GM19043 (cell line): ENCODE measurements around the gene ACOX3.
"Not testable (repeated sequence)": the region's sequence is repeated elsewhere in the genome, so short reads cannot be mapped to it uniquely, and the experiment has no call there.

Source experiments
- ATAC-seq: cut with Tn5 transposase; IDR thresholded peaks from one replicate; pipeline ENCODE4 v1.9.1; 2021; ENCODE audit warnings: low read depth; ENCODE audit not compliant: unreplicated experiment

ACOX3 gene

GRCh38 chr4:8440492-8441311 is at the start of gene ACOX3, which contains the start of gene TRMT44:
TSS of gene ACOX3 (minus strand) at chr4:8440723. CDS start at chr4:8416521, 24,202 bp downstream.
TSS of gene TRMT44 (plus strand) at chr4:8440777. CDS start at chr4:8440823, 46 bp downstream.
- ATAC-seq = peak; percentile 76

GRCh38 chr4:8488791-8489369 is 48.4 kb upstream of the ACOX3 start:
- no peak for ATAC-seq

- ATAC-seq = not testable (repeated sequence)
Measured at GRCh38 chr4:8486643-8487042, 46.1 kb upstream of the ACOX3 start.

- ATAC-seq = no peak
Measured at GRCh38 chr4:8480221-8480620, 39.7 kb upstream of the ACOX3 start.

DNA sequence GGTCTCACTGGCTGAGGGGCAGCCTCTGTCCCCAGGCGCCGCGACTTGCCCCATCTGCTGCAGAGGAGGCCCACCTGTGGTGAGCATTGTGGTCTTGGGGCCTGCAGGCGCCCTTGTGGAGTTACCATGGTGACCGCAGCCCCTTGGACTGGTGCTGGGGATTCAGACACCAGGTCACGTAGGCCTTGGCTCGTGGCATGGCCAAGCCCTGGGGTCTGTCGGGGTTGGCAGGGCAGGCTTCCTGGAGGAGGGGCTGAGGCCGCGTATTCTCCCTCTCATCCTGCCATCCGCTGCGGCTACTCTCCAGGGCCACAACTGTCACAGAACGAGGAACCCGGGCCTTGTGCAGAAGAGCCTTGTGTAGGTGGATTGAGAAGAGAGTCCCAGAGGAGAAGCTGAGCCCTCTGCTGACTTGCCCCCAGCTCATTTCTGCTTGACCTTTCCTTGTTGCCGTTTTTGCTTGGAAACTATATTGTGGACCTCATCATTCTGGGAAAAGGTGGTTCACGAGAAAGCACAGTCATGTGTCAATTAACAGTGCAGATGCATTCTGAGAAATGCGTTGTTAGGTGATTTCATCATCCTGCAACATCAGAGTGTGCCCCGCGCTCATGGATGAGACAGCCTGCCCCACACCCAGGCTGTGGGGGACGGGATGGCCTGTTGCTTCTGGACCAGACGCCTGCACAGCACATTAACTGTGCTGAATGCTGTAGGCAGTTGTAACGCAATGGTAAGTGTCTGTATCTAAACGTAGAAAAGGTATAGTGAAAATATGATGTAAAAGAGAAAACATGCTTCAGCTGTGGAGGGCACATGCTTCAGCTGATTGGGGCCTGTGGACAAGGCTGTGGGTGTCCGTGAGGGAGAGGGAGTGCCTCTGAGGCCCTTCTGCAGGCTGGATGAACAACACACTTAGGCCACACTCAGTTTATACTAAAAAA is 38.5 kb upstream of the ACOX3 start:
- no peak for ATAC-seq

- ATAC-seq = no peak
Measured at GRCh38 chr4:8478371-8478770, 37.8 kb upstream of the ACOX3 start.

DNA sequence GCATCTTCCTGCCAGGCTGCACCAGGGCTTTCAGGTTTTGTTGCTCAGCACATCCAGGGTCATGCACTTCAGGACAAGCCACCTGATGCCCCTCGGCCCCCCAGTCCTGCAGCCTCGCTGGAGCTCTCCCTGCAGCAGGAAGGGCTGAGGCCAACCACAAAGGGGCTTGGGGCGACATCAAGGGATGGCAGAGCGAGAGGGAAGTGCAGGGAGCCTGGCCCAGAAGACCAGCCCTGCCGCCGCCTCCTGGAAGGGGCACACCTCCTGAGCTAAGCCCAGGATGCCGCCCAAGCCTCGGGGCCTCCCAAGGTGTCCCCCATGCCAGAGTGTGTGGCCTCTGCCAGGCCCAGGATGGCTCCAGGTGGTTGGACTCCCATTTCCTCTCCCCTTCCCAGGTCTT is 37.2 kb upstream of the ACOX3 start:
- ATAC-seq = no peak

DNA sequence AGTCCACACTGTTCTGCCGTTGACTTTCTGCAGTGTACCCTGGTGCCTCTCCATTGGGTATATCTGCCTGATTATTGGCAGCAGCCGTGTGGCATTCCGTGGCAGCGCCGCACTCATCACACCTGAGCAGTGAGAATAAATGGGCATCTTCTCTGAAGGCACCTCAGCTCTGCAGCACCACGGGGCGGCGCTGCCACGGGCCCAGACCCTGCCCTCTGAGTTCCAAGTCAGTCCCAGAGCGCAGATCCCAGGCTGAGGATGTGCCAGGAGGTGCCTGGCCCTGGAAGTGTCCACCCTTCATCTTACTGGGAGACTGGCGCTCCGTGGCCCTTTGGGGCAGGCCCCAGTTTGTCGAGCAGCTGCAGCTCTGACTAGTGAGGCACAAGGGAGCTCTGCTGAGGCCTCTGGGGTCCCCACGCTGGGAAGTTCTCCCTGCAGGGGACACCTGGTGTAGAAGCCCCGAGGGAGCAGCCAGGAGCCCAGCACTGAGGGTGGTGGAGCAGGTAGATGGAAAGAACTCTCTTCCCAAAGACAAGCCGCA is 36.6 kb upstream of the ACOX3 start:
- ATAC-seq = no peak

DNA sequence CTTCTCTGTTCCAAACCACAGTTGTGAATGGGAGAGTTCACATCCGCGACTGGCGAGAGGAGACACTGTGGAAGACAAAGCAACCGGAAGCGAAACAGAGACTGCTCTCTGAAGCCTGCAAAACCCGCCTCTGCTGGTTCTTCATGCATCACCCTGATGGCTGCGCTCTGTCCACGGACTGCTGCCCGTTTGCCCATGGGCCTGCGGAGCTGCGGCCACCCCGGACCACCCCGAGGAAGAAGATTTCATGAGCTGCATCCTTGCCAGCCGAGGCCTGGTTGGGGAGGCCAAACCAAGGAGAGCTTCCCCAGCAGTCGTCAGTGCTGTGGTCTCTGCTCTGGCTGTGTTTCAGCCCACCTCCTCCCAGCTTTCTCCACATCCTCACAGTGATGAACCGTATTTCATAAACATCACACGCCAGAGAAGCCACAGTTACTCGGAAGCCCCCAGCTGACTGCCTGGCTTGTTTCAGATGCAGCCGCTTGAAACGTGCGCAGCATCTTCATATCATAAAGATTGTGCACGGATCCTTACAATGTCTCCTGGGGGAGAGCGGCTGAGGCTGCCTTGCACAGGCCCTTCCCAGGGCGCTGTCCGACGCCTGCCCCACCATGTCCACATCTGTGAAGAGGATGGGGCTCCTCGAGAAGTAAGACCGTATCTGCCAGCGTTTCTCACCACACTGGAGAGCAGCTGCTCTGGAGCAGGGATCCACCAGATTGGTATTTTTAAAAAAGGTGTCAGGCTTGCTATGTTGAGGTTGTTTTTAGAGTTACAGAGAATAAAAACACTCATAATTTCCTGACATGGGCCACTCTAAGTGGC is 35.4 kb upstream of the ACOX3 start:
- ATAC-seq = no peak

DNA sequence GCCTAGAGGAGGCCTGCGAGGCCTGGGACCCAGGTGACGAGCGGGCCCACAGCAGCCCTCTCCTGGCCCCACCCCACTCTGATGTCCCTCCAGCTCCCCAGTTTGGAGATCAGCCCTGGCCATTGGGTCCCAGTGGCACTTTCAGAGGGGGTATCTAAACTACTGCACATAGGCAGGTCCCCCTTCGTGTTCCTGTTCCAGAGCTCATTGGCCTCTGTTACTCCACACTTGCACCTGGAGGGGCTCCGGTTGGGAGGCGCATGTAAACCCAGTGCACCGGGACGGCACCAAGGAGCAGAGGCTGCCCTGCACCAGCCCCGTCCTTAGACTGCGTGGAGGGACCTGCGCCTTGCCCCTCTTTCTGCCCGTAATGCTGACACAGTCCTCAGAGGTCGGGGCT is 34.3 kb upstream of the ACOX3 start:
- ATAC-seq = no peak

GRCh38 chr4:8473920-8474590 is 33.5 kb upstream of the ACOX3 start:
- ATAC-seq = no peak

DNA sequence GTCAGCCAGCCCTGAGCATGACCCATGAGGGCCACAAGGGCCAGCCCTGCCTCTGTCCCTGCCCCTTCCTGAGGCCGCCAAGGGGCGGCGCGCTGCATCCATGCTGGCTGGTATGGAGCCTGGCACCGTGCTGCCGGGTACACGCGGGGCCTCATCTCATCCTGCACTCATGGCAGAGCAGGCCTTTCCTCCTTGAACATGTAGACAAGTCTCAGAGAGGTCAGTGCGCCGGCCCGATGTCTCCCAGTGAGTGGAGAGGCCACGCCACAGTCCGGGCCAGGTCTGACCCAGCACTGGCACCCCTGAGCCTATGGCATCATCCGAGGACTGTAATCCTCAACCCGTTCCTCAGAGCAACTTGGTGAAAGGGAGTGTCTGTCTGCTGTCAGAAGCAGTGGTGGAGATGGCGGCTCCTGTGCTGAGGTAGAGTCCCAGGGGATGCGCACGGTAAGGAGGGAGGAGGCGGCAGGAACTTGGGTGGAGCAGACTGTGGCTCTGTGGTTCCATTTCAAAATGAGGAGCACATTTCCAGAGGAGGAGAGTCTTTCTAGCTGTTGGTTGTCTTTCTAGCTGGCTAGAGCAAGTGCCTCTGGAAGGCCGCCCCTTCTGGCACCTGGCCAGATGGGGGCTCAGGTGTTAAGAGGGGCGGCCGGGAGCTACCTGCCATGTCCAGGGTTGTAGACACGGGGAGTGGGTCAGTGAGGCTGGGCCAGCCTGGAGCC is 32.8 kb upstream of the ACOX3 start:
- ATAC-seq = no peak

DNA sequence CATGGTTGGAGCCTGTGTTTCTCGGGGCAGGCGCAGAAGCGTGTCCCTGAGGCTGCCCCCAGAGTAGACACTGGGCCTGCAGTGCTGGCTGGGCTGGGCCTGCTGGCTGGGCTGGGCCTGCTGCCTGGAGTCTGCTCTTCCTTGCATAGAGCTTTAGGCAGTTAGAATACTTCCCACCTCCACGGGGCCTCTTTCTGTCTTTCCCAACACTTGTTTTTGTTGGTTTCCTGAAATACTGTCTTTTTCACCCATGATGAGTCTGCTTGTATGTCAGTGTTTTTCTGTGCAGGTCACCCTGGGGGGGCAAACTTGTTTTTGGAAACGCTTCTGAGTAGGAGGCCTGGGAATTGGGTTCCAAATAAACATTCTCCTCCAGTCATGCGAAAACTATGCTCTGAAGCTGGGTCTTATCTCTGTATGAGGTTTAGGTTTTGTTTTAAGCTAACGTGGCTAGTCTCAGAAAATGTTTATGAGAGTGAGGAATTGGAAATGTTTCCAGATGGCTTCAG is 32.2 kb upstream of the ACOX3 start:
- ATAC-seq = no peak

DNA sequence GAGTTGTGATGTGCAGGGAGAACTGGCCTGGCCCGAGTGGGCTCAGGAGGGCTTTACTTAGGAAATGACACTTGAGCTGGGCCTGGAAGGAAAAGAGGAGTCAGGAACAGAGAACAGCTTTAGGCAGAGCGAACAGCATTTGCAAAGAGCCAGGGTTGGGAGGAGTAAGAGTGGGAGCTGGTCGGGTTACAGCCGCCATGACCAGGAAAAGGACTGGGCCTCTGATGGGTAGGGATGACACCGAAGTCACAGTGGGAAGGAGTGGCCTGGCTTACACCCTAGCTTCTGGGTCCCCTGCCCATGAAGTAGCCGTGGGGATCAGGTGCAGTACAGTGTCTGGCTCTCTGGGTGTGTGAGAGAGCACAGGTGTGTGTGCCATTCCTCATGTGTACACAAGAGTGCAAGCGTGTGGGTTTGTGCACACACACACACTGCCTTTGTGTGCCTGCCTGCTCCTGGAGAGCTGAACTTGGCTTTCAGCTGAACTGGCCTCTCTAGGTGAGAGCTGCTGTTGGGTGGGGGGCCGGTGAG is 31.7 kb upstream of the ACOX3 start:
- ATAC-seq = no peak

DNA sequence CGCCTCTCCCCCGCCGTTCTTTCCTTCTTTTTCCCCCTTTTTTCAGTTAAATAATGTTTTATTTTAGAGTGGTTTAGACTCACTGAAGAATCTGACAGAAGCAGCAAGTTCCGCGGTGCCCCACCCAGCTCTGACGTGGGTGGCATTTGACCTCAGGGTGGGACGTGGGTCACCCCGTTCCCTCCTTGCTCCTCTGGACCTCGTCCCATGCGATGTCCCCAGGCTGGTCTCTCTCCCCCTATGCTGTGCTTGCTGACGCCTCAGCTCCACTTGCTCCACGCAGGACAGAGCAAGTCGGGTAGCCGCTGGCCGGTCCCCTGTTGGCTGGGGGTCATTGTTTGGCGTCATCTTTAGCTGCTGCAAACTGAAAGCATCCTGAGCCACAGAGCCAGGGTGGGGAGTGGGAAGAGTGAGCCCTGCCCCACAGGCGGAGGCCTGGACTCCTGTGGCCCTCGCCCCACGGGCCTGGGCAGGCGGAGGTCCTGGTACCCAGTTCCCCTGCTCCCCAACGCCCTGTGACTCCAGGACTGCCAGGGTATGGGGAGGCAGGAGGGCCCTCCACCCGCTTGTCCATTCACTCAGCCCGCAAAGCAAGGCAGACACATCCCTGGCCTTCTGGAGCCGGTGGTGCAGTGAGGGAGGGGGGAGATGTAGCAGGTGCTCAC is 30.8 kb upstream of the ACOX3 start:
- no peak for ATAC-seq

DNA sequence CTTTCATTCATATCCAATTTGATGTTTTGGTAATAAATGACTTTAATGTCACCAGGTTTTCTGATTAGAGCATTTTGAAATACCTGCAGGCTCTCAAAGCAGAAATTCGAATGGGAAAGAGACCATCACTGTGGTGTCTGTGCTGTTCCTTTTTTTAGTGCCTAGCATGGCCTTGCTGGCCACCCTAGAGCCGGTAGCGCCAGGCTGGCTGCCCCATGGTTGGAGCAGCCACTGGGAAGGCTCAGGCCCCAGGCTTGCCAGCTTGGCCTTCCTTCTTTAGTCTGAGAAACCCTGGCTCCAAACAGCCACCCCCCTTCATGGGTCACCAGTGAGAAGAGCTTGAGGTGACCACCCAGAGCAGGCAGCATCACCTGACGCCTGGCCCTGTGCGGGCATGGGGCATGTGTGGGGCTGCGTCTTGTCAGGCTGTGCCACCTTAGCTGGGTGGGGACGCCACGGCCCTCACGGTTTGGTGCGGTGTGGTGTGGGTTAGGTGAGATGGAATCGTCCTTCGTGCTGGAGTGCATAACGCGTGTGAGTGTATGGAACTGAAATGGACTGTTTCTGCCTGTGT is 30.0 kb upstream of the ACOX3 start:
- ATAC-seq = no peak

DNA sequence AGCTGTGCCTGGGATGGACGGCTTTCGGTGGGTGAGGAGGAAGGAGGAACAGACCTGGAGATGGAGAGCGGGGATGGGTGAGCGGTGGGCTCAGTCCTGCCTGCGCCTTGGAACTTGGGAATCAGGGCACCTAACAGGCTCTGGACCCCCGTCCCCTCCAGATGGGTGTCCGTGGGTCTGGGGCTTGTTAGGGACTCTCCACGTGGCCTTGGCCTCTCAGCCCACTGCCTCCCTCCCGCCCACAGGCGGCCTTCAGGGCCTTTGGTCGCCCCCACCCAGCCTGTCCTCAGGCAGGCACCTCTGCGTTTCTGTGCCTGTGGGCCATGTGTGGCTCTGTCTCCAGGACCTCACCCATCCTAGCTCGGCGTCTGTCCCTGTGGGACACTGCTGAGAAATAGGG is 29.0 kb upstream of the ACOX3 start:
- no peak for ATAC-seq
